C4-2B (cell line): ENCODE measurements around the gene SPNS2.

Experiments
- CTCF ChIP-seq: fragments of 450-650 bp; conservative IDR thresholded peaks from 2 replicates; pipeline ENCODE4 v1.5.1; 2017; ENCODE audit warnings: mild to moderate bottlenecking
- ZFX ChIP-seq: fragments of 450-650 bp; IDR thresholded peaks from 2 replicates; pipeline ENCODE4 v1.6.1; 2017

- no peak for TF ChIP-seq CTCF
- no peak for TF ChIP-seq ZFX
Observed at GRCh38 chr17:4511199-4511932, 12.7 kb downstream of the SPNS2 start.
